Kidney (tissue), 14 donors: Measurements from ENCODE around the gene OSTF1. TPM values are rescaled to one million over a fixed set of nuclear protein-coding genes. Genes with fewer than 3 reads are reported as not detected.

Experiments used
- DNase-seq, 5 donors: peaks; one replicate each; pipeline ENCODE4 v3.0.0-alpha.2; 2013 to 2020
- FAIRE-seq: peaks from 2 replicates; lab custom pipeline; 2012; peaks lifted over from hg19 to GRCh38; lab: Jason Lieb, UNC
- H3K27ac ChIP-seq, 2 donors: one replicate each; pipeline ENCODE4 v1.7.0; 2013; ENCODE audit warnings: low read depth in 2 of 2, low read length in 2 of 2, inconsistent platforms in 1 of 2
- H3K27me3 ChIP-seq: one replicate; pipeline ENCODE4 v1.7.1; 2013; ENCODE audit warnings: low read length, inconsistent platforms; ENCODE audit not compliant: control insufficient read depth, insufficient read depth
- H3K36me3 ChIP-seq, 3 donors: one replicate each; pipeline versions ENCODE4 v1.7.0 to v1.7.1; 2013; ENCODE audit warnings: low read length in 3 of 3, control low read depth in 1 of 3, inconsistent platforms in 1 of 3; ENCODE audit not compliant: insufficient read depth in 3 of 3, control insufficient read depth in 2 of 3
- H3K4me1 ChIP-seq, 3 donors: one replicate each; pipeline versions ENCODE4 v1.7.0 to v1.7.1; 2013; ENCODE audit warnings: low read length in 3 of 3, inconsistent platforms in 1 of 3, low read depth in 1 of 3; ENCODE audit not compliant: control insufficient read depth in 2 of 3, insufficient read depth in 2 of 3
- H3K4me3 ChIP-seq, 3 donors: one replicate each; pipeline versions ENCODE4 v1.7.0 to v1.8.1; 2013; ENCODE audit warnings: low read length in 3 of 3, control low read depth in 1 of 3, inconsistent platforms in 1 of 3
- H3K9ac ChIP-seq, 3 donors: one replicate each; pipeline versions ENCODE4 v1.7.0 to v1.7.1; 2013; ENCODE audit warnings: low read length in 3 of 3, control low read depth in 1 of 3, inconsistent platforms in 1 of 3
- H3K9me3 ChIP-seq, 3 donors: one replicate each; pipeline versions ENCODE4 v1.7.0 to v1.7.1; 2013; ENCODE audit warnings: low read length in 3 of 3, control low read depth in 1 of 3, inconsistent platforms in 1 of 3; ENCODE audit not compliant: control insufficient read depth in 2 of 3, insufficient read depth in 1 of 3
- CTCF ChIP-seq: IDR thresholded peaks from 3 replicates; pipeline ENCODE4 v1.5.1; 2012; ENCODE audit warnings: mild to moderate bottlenecking, moderate library complexity, borderline replicate concordance; ENCODE audit not compliant: insufficient read depth; ENCODE audit errors: extremely low read depth
- intact Hi-C: fragments of 100-400 bp; cut with DNase I; formaldehyde crosslinking; loops from one replicate; pipeline ENCODE4 v1.11.1; 2022
- polyA plus RNA-seq: library from polyadenylated mRNA; stranded (reverse); fragments of 350-450 nt; fragmentation: Illumina TruSeq; extraction: RNeasy Lipid Tissue Mini Kit (QIAGEN cat#74804); gene quantifications from one replicate; pipeline ENCODE4 v1.2.3, GENCODE V29; 2014; ENCODE audit warnings: low read depth, low replicate concordance; ENCODE audit not compliant: insufficient read depth
- total RNA-seq: library from RNA; stranded (reverse); fragmentation: NEBNext Ultra II Directional; extraction: Animal tissue kit (Norgen Biotek cat#: 25700); gene quantifications from one replicate; pipeline ENCODE4 v1.2.1, GENCODE V29; 2021
- donor health status: control.
- donor health status: control.
- donor health status: control.
- donor health status: control.
- donor health status: control.
- donor health status: DM: yes; HTN: yes; CAD: no.
- donor health status: Normal renal cell carcinoma (clear cell type).

Gene OSTF1
- total and polyA plus RNA-seq, 2 donors from 2014 or later: 42.8 to 52.7 TPM

DNA sequence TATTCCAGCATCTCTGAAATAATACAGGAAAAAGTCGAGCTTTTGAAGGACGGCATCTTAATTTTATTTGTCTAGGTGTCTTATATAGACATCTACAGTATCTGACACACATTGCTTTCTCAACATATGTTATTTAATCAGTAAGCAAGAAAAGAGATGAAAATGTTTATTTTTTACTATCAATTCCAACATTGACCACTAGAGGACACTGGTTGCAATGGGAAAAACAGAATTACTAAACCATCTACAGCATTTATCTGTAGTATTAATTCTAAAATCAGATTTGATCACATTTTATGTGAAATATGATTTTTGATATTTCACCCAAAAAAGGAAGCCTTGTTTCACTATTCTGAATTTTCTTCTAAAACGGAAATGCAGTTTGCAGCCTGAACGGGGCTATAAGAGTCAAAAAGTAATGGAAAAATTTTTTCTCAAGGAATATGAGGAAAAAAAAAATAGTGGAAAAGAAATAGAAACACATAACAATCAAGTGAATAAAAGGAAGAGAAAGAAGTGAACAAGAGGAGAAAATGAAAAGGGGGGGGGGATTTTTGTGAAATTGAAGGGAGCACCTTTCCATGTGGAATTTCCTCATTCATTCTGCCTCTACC is 98.6 kb downstream of the OSTF1 start:
- Histone ChIP-seq H3K27me3 (no peaks in the 10 kb centered on the region), H3K9me3 (no peaks in the 10 kb centered on the region), H3K9ac (no peak overlapping the region), H3K36me3 (no peaks in the 10 kb centered on the region), H3K4me3 (no peak overlapping the region), H3K27ac (no peak overlapping the region), H3K4me1 (no peaks in the 10 kb centered on the region)
- peak; percentile 69 for FAIRE-seq
- peak; percentile 73 for TF ChIP-seq CTCF
- intact Hi-C loops: no loop called here
- DNase-seq: peak in 1 of 5 donors; percentile 20

- H3K27me3 ChIP-seq: no peaks in the 10 kb centered on the region
- no peaks in the 10 kb centered on the region for H3K9me3 ChIP-seq
- H3K36me3 ChIP-seq: no peaks in the 10 kb centered on the region
- no peak overlapping the region for H3K4me3 ChIP-seq
- no peak overlapping the region for H3K27ac ChIP-seq
- DNase-seq: no peak
- H3K4me1 ChIP-seq: no peaks in the 10 kb centered on the region
- TF ChIP-seq CTCF: no peak
- no peak for FAIRE-seq
- H3K9ac ChIP-seq: no peak overlapping the region
- intact Hi-C loops: no loop called here
These were observed 100.4 kb downstream of the OSTF1 start for GRCh38 chr9:75188756-75189155.

- Histone ChIP-seq H3K9me3 (no peaks in the 10 kb centered on the region), H3K4me3 (no peak overlapping the region), H3K27me3 (no peaks in the 10 kb centered on the region), H3K27ac (no peak overlapping the region), H3K4me1 (no peaks in the 10 kb centered on the region), H3K36me3 (no peaks in the 10 kb centered on the region), H3K9ac (no peak overlapping the region)
- no peak for TF ChIP-seq CTCF
- intact Hi-C loops: no loop called here
- DNase-seq (no peak), FAIRE-seq (no peak)
These were observed 102.4 kb downstream of the OSTF1 start for GRCh38 chr9:75190762-75191161.

Other genes with a start within 250 kb of the OSTF1 start
- gene TRPM6, start 200.6 kb upstream of the OSTF1 start, total RNA-seq: 1.3 TPM
- gene TRPM6, start 200.6 kb upstream of the OSTF1 start, polyA plus RNA-seq: 2.0 TPM
- 2.3 TPM for gene C9orf40, start 135.6 kb upstream of the OSTF1 start, total RNA-seq
- gene C9orf40, start 135.6 kb upstream of the OSTF1 start, polyA plus RNA-seq: 5.2 TPM
- 17.2 TPM for gene CARNMT1, start 60.2 kb upstream of the OSTF1 start, total RNA-seq
- gene CARNMT1, start 60.2 kb upstream of the OSTF1 start, polyA plus RNA-seq: 8.2 TPM
- 42.3 TPM for gene NMRK1, start 359 bp upstream of the OSTF1 start, total RNA-seq
- 67.8 TPM for gene NMRK1, start 359 bp upstream of the OSTF1 start, polyA plus RNA-seq